Peyer's patch (tissue), 4 donors: ENCODE results near the gene HEYL.

Experiments
- POLR2A ChIP-seq, 2 donors: fragments of 450-650 bp; IDR thresholded peaks; one replicate each; pipeline ENCODE4 v1.5.1; 2017; ENCODE audit warnings: antibody characterized with exemption in 2 of 2, mild to moderate bottlenecking in 2 of 2, moderate library complexity in 2 of 2
- TF ChIP-seq, protein P1 (sequence below), 6 experiments: fragments of 450-650 bp in 4 of 6; fragments of 200-600 bp in 2 of 6; sonication (generic) in 1 of 6; IDR thresholded peaks; one replicate each; pipeline ENCODE4 v1.5.1; 2017 to 2019; ENCODE audit warnings: antibody characterized with exemption in 6 of 6, mild to moderate bottlenecking in 3 of 6, moderate library complexity in 1 of 6

DNA sequence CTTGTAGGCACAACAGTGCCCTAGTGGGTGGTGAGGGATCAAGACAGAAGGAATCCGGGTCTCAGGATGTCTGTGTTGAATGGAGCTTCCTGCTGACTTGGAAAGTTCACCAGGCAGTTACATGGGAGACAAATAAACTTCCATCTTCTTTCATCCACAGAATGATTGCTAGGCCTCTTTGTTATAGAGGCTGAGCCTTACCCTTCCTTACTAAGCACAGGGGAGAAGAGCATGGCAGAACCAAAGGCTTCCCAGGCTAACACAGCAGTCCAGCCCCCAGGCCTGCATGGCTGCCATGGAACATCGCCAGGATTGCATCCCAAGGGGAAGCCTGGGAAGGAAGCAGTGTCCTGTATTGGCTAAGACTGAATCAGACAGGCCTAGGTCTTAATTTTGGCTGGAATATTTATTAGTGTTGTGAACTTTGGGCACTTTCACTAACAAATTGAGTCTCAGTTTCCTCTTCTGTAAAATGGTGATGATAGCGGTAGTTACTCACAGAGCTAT lies 18.7 kb downstream of the HEYL start:
- TF ChIP-seq, protein P1, sequence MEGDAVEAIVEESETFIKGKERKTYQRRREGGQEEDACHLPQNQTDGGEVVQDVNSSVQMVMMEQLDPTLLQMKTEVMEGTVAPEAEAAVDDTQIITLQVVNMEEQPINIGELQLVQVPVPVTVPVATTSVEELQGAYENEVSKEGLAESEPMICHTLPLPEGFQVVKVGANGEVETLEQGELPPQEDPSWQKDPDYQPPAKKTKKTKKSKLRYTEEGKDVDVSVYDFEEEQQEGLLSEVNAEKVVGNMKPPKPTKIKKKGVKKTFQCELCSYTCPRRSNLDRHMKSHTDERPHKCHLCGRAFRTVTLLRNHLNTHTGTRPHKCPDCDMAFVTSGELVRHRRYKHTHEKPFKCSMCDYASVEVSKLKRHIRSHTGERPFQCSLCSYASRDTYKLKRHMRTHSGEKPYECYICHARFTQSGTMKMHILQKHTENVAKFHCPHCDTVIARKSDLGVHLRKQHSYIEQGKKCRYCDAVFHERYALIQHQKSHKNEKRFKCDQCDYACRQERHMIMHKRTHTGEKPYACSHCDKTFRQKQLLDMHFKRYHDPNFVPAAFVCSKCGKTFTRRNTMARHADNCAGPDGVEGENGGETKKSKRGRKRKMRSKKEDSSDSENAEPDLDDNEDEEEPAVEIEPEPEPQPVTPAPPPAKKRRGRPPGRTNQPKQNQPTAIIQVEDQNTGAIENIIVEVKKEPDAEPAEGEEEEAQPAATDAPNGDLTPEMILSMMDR (IDR thresholded peaks at IDR 0.05): no peak
- TF ChIP-seq POLR2A (IDR thresholded peaks at IDR 0.05): no peak
